ENCODE data around the gene TAF1C.

DNA sequence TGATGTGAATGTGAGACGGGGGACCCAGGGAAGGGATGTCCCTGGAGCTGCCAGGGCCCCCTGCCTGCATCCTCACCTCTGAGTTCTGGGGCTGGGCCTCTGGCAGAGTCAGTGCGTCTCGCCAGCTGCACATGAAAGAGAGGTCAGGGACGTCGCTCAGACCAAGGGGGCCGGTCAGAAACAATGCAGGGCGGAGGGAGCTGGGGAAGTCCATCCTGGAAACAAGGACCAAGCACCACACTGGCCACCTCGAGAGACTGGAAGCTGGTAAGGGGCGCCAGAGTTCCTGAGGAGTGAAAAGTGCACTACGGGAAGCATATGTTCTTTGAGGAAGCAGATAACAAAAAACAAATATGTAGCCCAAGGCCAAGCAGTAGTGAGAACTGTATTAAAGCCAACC is 2.1 kb downstream of the TAF1C start:
- TF ChIP-seq, protein P1, sequence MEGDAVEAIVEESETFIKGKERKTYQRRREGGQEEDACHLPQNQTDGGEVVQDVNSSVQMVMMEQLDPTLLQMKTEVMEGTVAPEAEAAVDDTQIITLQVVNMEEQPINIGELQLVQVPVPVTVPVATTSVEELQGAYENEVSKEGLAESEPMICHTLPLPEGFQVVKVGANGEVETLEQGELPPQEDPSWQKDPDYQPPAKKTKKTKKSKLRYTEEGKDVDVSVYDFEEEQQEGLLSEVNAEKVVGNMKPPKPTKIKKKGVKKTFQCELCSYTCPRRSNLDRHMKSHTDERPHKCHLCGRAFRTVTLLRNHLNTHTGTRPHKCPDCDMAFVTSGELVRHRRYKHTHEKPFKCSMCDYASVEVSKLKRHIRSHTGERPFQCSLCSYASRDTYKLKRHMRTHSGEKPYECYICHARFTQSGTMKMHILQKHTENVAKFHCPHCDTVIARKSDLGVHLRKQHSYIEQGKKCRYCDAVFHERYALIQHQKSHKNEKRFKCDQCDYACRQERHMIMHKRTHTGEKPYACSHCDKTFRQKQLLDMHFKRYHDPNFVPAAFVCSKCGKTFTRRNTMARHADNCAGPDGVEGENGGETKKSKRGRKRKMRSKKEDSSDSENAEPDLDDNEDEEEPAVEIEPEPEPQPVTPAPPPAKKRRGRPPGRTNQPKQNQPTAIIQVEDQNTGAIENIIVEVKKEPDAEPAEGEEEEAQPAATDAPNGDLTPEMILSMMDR (IDR thresholded peaks at IDR 0.05) = no peak
- TF ChIP-seq POLR2A (IDR thresholded peaks at IDR 0.05) = no peak
